Measurements from ENCODE around the gene TNS3. TPM values are rescaled to one million over a fixed set of nuclear protein-coding genes. Genes with fewer than 3 reads are reported as not detected.
A peak's percentile ranks its signal among the peaks of the same experiment; 100 is the strongest.

Gene TNS3
- total RNA-seq, 1 experiment from 2014 or later = 533 TPM

DNA sequence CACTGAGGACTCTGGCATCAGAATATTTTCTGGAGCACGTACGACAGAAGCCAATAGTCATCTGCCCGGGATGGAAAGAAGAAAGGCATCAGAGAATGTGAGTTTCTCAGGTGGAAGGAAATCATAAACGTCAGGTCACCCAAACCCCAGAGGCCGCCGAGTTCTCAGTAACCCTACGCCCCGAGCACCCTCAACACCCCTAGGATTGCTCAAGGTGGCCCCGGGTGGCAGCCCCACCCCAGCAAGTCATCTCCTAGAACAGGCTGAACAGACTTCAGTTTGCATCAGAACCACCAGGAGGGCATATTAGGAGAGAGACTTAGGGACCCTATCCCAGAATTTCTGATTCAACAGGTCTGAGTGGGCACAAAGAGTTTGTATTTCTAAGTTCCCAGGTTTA is 117.6 kb downstream of the TNS3 start:
- in situ Hi-C loops (cut with HindIII; ENCODE audit: low pct_unique_long_range_greater_than_20kb, low sequenced_read_pairs) = no loop called here
- no peak overlapping the region for H3K4me3 ChIP-seq (ENCODE audit: low read depth in 2 of 2, low read length in 2 of 2)
- CTCF ChIA-PET = no interaction called here
- ATAC-seq (no peak), DNase-seq (ENCODE audit: low read depth, low spot score) (no peak)
- POLR2A ChIA-PET = no interaction called here
- peaks cover 33% of the 10 kb centered on the region for H3K36me3 ChIP-seq (ENCODE audit: control insufficient read depth, insufficient read depth, low read length)
- no TSS peak for BruUV-seq (replicated peaks)
- no peaks in the 10 kb centered on the region for H3K27me3 ChIP-seq (ENCODE audit: control insufficient read depth, insufficient read depth, low read length)
- H3K4me1 ChIP-seq (ENCODE audit: control insufficient read depth, insufficient read depth, low read length) = peaks cover 70% of the 10 kb centered on the region
- TF ChIP-seq POLR2AphosphoS5 (IDR thresholded peaks at IDR 0.05; ENCODE audit: low read depth, low read length) = no peak
- no peak for TF ChIP-seq TCF7L2 (IDR thresholded peaks at IDR 0.05; ENCODE audit: low read depth, low read length)
- TF ChIP-seq, protein P1, sequence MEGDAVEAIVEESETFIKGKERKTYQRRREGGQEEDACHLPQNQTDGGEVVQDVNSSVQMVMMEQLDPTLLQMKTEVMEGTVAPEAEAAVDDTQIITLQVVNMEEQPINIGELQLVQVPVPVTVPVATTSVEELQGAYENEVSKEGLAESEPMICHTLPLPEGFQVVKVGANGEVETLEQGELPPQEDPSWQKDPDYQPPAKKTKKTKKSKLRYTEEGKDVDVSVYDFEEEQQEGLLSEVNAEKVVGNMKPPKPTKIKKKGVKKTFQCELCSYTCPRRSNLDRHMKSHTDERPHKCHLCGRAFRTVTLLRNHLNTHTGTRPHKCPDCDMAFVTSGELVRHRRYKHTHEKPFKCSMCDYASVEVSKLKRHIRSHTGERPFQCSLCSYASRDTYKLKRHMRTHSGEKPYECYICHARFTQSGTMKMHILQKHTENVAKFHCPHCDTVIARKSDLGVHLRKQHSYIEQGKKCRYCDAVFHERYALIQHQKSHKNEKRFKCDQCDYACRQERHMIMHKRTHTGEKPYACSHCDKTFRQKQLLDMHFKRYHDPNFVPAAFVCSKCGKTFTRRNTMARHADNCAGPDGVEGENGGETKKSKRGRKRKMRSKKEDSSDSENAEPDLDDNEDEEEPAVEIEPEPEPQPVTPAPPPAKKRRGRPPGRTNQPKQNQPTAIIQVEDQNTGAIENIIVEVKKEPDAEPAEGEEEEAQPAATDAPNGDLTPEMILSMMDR (IDR thresholded peaks at IDR 0.05) = no peak
- no peak for TF ChIP-seq SIN3A (IDR thresholded peaks at IDR 0.05; ENCODE audit: borderline replicate concordance, insufficient read depth, low read depth, low read length)
- H3K27ac ChIP-seq (ENCODE audit: low read length) = 0 out of 2 replicates have a peak overlapping the region, but pooled peaks have one; percentile 1
- intact Hi-C loops (cut with micrococcal nuclease; ENCODE audit: unreplicated experiment) = no loop called here
- no peaks in the 10 kb centered on the region for H3K9me3 ChIP-seq (ENCODE audit: control insufficient read depth, insufficient read depth, low read depth, low read length)

DNA sequence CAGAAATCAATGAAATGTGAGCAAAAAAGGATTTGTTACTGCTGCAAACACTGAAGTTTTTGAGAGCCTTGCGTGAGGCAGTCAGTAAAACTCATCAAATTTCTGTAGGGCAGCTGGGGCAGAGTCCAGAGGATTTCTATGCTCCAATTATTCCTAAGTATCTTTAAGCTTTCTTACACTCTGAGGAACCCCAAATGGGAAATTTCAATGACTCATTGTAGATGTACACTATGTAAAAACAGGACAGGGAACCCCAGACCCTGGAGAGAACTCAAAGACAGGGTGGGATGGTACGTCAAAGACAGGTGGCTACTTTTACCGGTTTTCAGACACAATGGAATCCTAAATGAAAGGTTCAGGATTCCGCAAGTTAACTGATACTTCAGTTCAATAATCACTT is 120.2 kb downstream of the TNS3 start:
- in situ Hi-C loops (cut with HindIII; ENCODE audit: low pct_unique_long_range_greater_than_20kb, low sequenced_read_pairs) = no loop called here
- DNase-seq (ENCODE audit: low read depth, low spot score) = no peak
- Histone ChIP-seq H3K36me3 (ENCODE audit: control insufficient read depth, insufficient read depth, low read length) (peaks cover 25% of the 10 kb centered on the region), H3K4me1 (ENCODE audit: control insufficient read depth, insufficient read depth, low read length) (peaks cover 82% of the 10 kb centered on the region), H3K27me3 (ENCODE audit: control insufficient read depth, insufficient read depth, low read length) (no peaks in the 10 kb centered on the region), H3K9me3 (ENCODE audit: control insufficient read depth, insufficient read depth, low read depth, low read length) (no peaks in the 10 kb centered on the region), H3K27ac (ENCODE audit: low read length) (peak overlapping the region; percentile 2; the same call in 1 of the 2 replicates), H3K4me3 (ENCODE audit: low read depth in 2 of 2, low read length in 2 of 2) (no peak overlapping the region)
- ATAC-seq = no peak
- CTCF ChIA-PET = no interaction called here
- intact Hi-C loops (cut with micrococcal nuclease; ENCODE audit: unreplicated experiment) = no loop called here
- POLR2A ChIA-PET = no interaction called here
- TF ChIP-seq SIN3A (IDR thresholded peaks at IDR 0.05; ENCODE audit: borderline replicate concordance, insufficient read depth, low read depth, low read length) (no peak), REST (IDR thresholded peaks at IDR 0.05; ENCODE audit: insufficient read depth in 1 of 2, low read depth in 2 of 2, low read length in 1 of 2) (no peak), TCF7L2 (IDR thresholded peaks at IDR 0.05; ENCODE audit: low read depth, low read length) (no peak)
- TF ChIP-seq, protein P1 (IDR thresholded peaks at IDR 0.05) = no peak
- TSS peak; percentile 0 for BruUV-seq (replicated peaks)
